ENCODE data around the gene GARIN1A.

GRCh38 chr7:128681794-128682537 lies 9.9 kb downstream of the GARIN1A start:
- TF ChIP-seq YY1 (IDR thresholded peaks at IDR 0.05; ENCODE audit: insufficient read depth, insufficient read length), result no peak
- TF ChIP-seq SUZ12 (IDR thresholded peaks at IDR 0.05; ENCODE audit: extremely low read depth, insufficient read depth, insufficient read length), result no peak
- no peak for TF ChIP-seq ZNF274 (IDR thresholded peaks at IDR 0.05; ENCODE audit: low read depth, low read length)

Measured in NT2/D1 (cell line).